ENCODE results near the gene RAPH1. TPM values are rescaled to one million over a fixed set of nuclear protein-coding genes. Genes with fewer than 3 reads are reported as not detected.

The RAPH1 gene
- total RNA-seq, 1 experiment from 2014 or later, result 126 TPM

DNA sequence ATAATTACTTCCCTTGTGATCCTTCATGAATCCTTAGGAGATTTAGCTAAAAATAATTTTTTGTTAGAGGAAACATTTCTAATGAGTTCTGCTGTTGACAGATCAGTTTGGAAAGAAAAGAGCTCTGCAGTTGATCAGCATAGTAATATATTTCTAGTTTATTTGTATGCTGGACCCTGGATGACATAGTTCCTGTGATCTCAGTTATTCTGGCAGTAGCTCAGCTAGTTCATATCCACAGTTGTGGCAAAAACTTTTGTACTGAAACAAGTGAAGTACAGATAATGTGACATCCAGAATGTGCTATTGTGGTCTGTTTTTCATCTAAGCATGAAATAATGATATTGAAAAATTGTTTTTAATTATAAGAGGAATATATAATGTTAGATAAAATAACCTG lies 173.2 kb downstream of the RAPH1 start:
- Mint-ChIP-seq H3K27ac (ENCODE audit: unreplicated experiment) (no peak overlapping the region), H3K27me3 (ENCODE audit: unreplicated experiment) (no peaks in the 10 kb centered on the region), H3K9me3 (ENCODE audit: low read depth, unreplicated experiment) (no peaks in the 10 kb centered on the region), H3K4me3 (ENCODE audit: low read depth, unreplicated experiment) (no peak overlapping the region), H3K4me1 (ENCODE audit: low read depth, unreplicated experiment) (peaks cover 20% of the 10 kb centered on the region), H3K36me3 (ENCODE audit: insufficient read depth, unreplicated experiment) (no peaks in the 10 kb centered on the region)
- CTCF ChIA-PET, result no interaction called here
- DNase-seq, result no peak
- TF ChIP-seq, protein P1, sequence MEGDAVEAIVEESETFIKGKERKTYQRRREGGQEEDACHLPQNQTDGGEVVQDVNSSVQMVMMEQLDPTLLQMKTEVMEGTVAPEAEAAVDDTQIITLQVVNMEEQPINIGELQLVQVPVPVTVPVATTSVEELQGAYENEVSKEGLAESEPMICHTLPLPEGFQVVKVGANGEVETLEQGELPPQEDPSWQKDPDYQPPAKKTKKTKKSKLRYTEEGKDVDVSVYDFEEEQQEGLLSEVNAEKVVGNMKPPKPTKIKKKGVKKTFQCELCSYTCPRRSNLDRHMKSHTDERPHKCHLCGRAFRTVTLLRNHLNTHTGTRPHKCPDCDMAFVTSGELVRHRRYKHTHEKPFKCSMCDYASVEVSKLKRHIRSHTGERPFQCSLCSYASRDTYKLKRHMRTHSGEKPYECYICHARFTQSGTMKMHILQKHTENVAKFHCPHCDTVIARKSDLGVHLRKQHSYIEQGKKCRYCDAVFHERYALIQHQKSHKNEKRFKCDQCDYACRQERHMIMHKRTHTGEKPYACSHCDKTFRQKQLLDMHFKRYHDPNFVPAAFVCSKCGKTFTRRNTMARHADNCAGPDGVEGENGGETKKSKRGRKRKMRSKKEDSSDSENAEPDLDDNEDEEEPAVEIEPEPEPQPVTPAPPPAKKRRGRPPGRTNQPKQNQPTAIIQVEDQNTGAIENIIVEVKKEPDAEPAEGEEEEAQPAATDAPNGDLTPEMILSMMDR (IDR thresholded peaks at IDR 0.05; ENCODE audit: unreplicated experiment), result no peak
- intact Hi-C loops (cut with micrococcal nuclease; ENCODE audit: unreplicated experiment), result no loop called here
- no TSS peak for BruUV-seq (replicated peaks)

DNA sequence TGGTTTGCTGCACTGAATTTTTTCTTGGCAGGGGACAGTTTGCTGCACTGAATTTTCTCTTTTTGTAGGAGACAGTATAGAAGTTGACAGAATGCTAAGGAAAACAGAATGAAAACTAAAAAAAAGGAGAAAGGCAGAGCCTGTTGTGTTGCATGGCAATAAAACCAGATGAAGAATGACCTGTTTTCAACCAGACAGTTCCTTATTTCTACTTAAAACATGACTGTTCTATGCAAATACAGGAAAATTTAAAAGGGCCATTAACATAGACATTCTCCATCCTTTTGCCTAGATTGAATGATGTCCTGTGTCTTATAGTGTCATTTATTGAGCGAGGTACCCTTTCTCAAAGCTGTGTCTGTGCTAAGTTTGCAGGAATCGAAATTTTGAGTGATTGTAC lies 173.6 kb downstream of the RAPH1 start:
- CTCF ChIA-PET, result no interaction called here
- peaks cover under 1% of the 10 kb centered on the region for H3K36me3 Mint-ChIP-seq (ENCODE audit: insufficient read depth, unreplicated experiment)
- H3K4me3 Mint-ChIP-seq (ENCODE audit: low read depth, unreplicated experiment), result no peak overlapping the region
- H3K27me3 Mint-ChIP-seq (ENCODE audit: unreplicated experiment), result no peaks in the 10 kb centered on the region
- H3K4me1 Mint-ChIP-seq (ENCODE audit: low read depth, unreplicated experiment), result peaks cover 20% of the 10 kb centered on the region
- H3K9me3 Mint-ChIP-seq (ENCODE audit: low read depth, unreplicated experiment), result no peaks in the 10 kb centered on the region
- DNase-seq, result no peak
- H3K27ac Mint-ChIP-seq (ENCODE audit: unreplicated experiment), result no peak overlapping the region
- TF ChIP-seq, protein P1 (IDR thresholded peaks at IDR 0.05; ENCODE audit: unreplicated experiment), result no peak
- BruUV-seq (replicated peaks), result no TSS peak
- intact Hi-C loops (cut with micrococcal nuclease; ENCODE audit: unreplicated experiment), result no loop called here

DNA sequence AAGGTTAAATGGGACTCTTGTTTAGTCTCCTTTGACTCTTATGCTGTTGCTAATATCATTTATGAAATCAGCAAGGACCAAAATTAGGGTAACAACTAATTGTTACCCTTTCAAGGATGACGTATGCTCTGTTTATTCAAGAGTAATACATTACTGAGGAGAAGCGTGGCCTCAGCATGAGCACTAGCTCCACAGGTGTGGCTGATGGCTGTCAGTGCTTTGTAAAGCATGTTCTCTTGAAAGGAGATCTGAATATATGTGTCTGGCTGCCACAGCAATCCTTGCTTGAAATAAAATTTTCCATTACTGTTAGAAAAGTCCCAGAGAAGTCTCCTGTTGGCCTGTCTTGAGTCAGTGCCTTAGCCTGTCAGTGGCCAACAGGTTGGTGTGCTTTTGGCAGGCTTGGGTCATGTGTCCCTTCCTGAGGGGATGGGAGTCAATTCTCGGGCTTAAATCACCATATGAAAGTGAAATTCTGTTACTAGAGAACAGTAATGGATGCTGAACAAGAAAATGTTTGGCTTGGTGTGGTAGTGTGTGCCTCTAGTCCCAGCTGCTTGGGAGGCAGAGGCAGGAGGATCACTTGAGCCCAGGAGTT lies 174.2 kb downstream of the RAPH1 start:
- no peak overlapping the region for H3K27ac Mint-ChIP-seq (ENCODE audit: unreplicated experiment)
- BruUV-seq (replicated peaks), result no TSS peak
- peaks cover 6% of the 10 kb centered on the region for H3K36me3 Mint-ChIP-seq (ENCODE audit: insufficient read depth, unreplicated experiment)
- TF ChIP-seq, protein P1 (IDR thresholded peaks at IDR 0.05; ENCODE audit: unreplicated experiment), result no peak
- H3K4me3 Mint-ChIP-seq (ENCODE audit: low read depth, unreplicated experiment), result no peak overlapping the region
- CTCF ChIA-PET, result no interaction called here
- intact Hi-C loops (cut with micrococcal nuclease; ENCODE audit: unreplicated experiment), result no loop called here
- DNase-seq, result no peak
- H3K4me1 Mint-ChIP-seq (ENCODE audit: low read depth, unreplicated experiment), result peaks cover 20% of the 10 kb centered on the region
- no peaks in the 10 kb centered on the region for H3K9me3 Mint-ChIP-seq (ENCODE audit: low read depth, unreplicated experiment)
- no peaks in the 10 kb centered on the region for H3K27me3 Mint-ChIP-seq (ENCODE audit: unreplicated experiment)

DNA sequence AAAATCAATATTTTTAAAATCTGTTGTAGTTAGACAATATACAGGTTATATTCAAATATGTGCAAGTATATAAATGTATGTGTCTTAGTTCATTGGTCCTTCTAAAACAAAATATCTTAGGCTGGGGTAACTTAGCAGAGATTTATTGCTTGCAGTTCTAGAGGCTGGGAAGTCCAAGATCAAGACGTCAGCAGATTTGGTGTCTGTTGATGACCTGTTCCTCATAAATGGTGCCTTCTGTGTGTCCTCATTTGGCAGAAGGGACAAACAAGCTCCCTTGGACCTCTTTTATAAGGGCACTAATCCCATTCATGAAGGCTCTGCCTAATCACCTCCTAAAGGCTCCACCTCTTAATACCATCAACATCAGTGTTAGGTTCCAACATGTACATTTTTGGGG lies 175.7 kb downstream of the RAPH1 start:
- Mint-ChIP-seq H3K9me3 (ENCODE audit: low read depth, unreplicated experiment) (no peaks in the 10 kb centered on the region), H3K27me3 (ENCODE audit: unreplicated experiment) (no peaks in the 10 kb centered on the region), H3K27ac (ENCODE audit: unreplicated experiment) (no peak overlapping the region), H3K4me3 (ENCODE audit: low read depth, unreplicated experiment) (no peak overlapping the region), H3K36me3 (ENCODE audit: insufficient read depth, unreplicated experiment) (peaks cover 9% of the 10 kb centered on the region), H3K4me1 (ENCODE audit: low read depth, unreplicated experiment) (peaks cover 20% of the 10 kb centered on the region)
- CTCF ChIA-PET, result no interaction called here
- TF ChIP-seq, protein P1 (IDR thresholded peaks at IDR 0.05; ENCODE audit: unreplicated experiment), result no peak
- no TSS peak for BruUV-seq (replicated peaks)
- intact Hi-C loops (cut with micrococcal nuclease; ENCODE audit: unreplicated experiment), result no loop called here
- no peak for DNase-seq

All from Calu3 (cell line).